ENCODE measurements around the gene SPOCK1. TPM values are rescaled to one million over a fixed set of nuclear protein-coding genes. Genes with fewer than 3 reads are reported as not detected.

The SPOCK1 gene
- total RNA-seq, 2 experiments from 2014 or later, result not detected

DNA sequence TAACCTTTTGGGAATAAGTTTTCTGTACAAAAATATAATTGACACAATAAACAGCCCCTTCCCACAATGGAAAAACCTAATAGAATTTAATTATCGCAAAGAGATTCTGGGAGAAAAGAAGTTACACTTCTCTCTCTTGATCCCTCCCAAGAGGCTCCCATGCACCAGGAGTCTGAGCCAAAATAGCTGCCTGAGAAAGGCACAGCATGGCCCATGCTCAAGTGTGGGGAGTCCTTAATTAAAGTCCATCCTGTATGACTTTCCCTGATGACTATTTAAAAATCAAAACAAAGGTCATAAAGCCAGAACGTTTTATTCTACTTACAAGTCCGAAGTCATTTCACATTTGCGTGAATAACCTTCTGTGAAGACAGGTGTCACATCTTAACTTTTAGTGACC, 155.1 kb downstream of the SPOCK1 start:
- H3K4me1 Mint-ChIP-seq (ENCODE audit: low read depth), result no peaks in the 10 kb centered on the region
- POLR2A ChIA-PET, result no interaction called here
- H3K4me3 Mint-ChIP-seq, result no peak overlapping the region
- CTCF ChIA-PET, result no interaction called here
- DNase-seq, result no peak
- no peaks in the 10 kb centered on the region for H3K36me3 Mint-ChIP-seq
- H3K9me3 Mint-ChIP-seq, result no peaks in the 10 kb centered on the region
- intact Hi-C loops (cut with micrococcal nuclease), result loop anchor here (5.0 kb wide), 1 partner anchor 153 kb away; the partner anchor contains the start of gene SPOCK1
- peaks cover 3% of the 10 kb centered on the region for H3K27me3 Mint-ChIP-seq
- H3K27ac Mint-ChIP-seq, result no peak overlapping the region

DNA sequence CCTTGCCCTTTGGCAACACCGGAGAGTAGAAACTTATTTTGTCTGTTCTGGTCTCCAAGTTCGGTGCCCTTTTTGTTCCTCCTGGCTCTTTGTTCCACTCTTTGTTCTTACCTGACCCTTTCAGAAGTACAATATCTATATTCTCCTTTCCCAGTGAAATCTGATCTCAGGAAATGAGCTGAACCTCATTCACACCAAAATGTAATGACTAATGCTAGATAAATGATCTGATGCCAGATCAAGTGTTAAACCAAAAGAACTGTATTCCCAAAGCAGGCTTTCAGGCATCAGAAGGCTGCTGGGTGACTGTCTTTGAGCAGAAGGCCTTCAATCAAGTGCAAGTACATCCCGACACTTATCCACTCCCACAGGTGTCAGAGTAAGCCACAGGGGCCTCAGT, 156.4 kb downstream of the SPOCK1 start:
- Mint-ChIP-seq H3K27ac (no peak overlapping the region), H3K4me3 (no peak overlapping the region), H3K27me3 (peaks cover 3% of the 10 kb centered on the region), H3K9me3 (no peaks in the 10 kb centered on the region), H3K36me3 (no peaks in the 10 kb centered on the region), H3K4me1 (ENCODE audit: low read depth) (no peaks in the 10 kb centered on the region)
- intact Hi-C loops (cut with micrococcal nuclease), result loop anchor here (5.0 kb wide), 1 partner anchor 155 kb away; the partner anchor contains the start of gene SPOCK1
- no peak for DNase-seq
- ChIA-PET CTCF (interaction anchor here (0.6 kb wide), 1 partner anchor 37 kb away, joined by 5 read pairs; no protein-coding TSS in a partner anchor), POLR2A (no interaction called here)

DNA sequence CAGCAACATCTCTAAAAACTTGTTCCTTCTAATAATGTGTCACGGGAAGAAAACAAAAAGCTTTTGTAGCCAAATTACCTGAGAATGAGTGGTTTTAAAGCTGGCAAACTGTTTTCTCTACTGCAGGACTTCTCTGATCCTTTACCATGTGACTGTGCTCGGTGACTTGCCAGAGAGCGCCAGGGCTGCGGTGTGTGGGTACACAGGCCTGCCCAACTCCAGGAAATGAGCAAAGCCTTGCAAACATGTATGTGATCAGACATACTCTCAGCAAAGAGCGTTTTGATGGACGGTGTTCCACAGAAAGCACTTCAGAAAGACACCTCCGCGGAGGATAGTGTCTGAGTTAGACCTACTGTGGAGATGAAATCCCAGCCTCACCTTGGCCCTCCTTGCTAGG, 157.3 kb downstream of the SPOCK1 start:
- intact Hi-C loops (cut with micrococcal nuclease), result loop anchor here (5.0 kb wide), 1 partner anchor 155 kb away; the partner anchor contains the start of gene SPOCK1
- POLR2A ChIA-PET, result no interaction called here
- no peaks in the 10 kb centered on the region for H3K4me1 Mint-ChIP-seq (ENCODE audit: low read depth)
- no peak overlapping the region for H3K27ac Mint-ChIP-seq
- H3K9me3 Mint-ChIP-seq, result no peaks in the 10 kb centered on the region
- H3K4me3 Mint-ChIP-seq, result no peak overlapping the region
- CTCF ChIA-PET, result no interaction called here
- H3K27me3 Mint-ChIP-seq, result peaks cover 3% of the 10 kb centered on the region
- no peak for DNase-seq
- H3K36me3 Mint-ChIP-seq, result no peaks in the 10 kb centered on the region

DNA sequence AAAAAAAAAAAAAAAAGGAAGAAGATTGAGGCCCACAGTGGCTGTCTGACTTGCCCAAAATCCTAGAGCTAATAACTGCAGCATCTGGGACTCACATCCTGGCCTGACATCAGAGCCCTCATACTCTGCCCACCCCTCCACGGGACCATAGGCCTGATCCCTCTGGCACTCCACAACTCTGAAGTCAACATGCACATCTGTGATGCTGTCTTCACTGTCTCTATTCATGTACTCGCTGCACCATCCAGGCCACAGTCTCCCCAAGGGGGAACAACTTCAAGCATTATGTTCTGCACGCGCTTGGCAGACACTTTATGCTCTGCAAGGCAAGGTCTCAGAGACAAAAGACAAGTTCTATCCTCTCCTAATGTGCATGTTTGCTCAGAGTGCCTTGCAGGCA, 158.2 kb downstream of the SPOCK1 start:
- intact Hi-C loops (cut with micrococcal nuclease), result loop anchor here (5.0 kb wide), 1 partner anchor 156 kb away; the partner anchor contains the start of gene SPOCK1
- ChIA-PET CTCF (no interaction called here), POLR2A (no interaction called here)
- no peak overlapping the region for H3K4me3 Mint-ChIP-seq
- no peaks in the 10 kb centered on the region for H3K9me3 Mint-ChIP-seq
- no peak for DNase-seq
- no peaks in the 10 kb centered on the region for H3K36me3 Mint-ChIP-seq
- H3K27ac Mint-ChIP-seq, result no peak overlapping the region
- no peaks in the 10 kb centered on the region for H3K4me1 Mint-ChIP-seq (ENCODE audit: low read depth)
- peaks cover 3% of the 10 kb centered on the region for H3K27me3 Mint-ChIP-seq

DNA sequence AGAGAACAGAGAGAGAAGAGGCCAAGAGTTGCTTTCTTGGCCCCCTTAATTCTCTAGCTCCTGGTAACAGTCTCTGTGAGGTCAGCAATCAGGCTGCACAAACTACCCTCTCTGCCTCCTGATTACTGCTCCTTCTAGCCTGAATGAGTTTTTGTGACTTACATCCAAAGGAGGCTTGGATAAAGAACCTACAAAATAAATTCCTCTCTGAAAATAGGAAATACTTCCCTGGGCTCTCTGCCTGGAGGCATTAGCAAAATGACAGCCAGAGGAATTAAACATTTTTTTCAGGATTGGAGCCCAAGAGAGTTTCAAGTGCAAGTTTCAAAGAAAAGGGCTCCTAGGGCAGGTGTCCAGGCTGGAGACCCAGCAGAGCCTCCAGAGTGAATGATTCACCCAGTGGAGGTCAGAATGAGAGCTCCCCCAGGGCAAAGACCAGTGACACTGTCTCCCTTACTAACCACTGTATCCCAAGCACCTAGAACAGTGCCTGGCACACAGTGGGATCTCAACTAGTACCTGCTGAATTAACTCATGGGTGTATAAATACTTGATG, 162.5 kb downstream of the SPOCK1 start:
- H3K36me3 Mint-ChIP-seq, result no peaks in the 10 kb centered on the region
- DNase-seq, result no peak
- CTCF ChIA-PET, result no interaction called here
- H3K4me1 Mint-ChIP-seq (ENCODE audit: low read depth), result no peaks in the 10 kb centered on the region
- H3K27me3 Mint-ChIP-seq, result peaks cover 1% of the 10 kb centered on the region
- H3K27ac Mint-ChIP-seq, result no peak overlapping the region
- H3K9me3 Mint-ChIP-seq, result no peaks in the 10 kb centered on the region
- intact Hi-C loops (cut with micrococcal nuclease), result no loop called here
- no peak overlapping the region for H3K4me3 Mint-ChIP-seq
- POLR2A ChIA-PET, result no interaction called here

DNA sequence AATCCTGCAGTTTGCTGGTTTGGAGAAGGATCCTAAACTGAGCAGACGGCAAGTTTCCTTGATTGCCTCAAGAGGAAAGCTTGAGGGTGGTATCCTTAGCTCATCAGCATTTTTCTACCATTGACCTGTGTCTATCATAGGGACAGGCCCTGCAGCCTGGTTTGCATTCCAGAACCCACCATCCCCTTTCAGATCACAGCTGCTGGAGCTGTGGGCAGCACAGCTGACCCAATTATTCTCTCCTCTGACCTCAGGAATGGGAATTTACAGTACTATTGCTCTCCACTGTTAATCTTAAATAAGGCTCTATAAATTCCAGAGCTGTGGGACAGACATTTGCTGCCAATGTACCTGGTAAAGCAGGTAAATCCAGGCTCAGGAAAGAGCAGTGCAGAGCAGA, 163.0 kb downstream of the SPOCK1 start:
- Mint-ChIP-seq H3K9me3 (no peaks in the 10 kb centered on the region), H3K27me3 (no peaks in the 10 kb centered on the region), H3K4me1 (ENCODE audit: low read depth) (no peaks in the 10 kb centered on the region), H3K36me3 (no peaks in the 10 kb centered on the region), H3K27ac (no peak overlapping the region), H3K4me3 (no peak overlapping the region)
- POLR2A ChIA-PET, result no interaction called here
- CTCF ChIA-PET, result no interaction called here
- intact Hi-C loops (cut with micrococcal nuclease), result no loop called here
- no peak for DNase-seq

DNA sequence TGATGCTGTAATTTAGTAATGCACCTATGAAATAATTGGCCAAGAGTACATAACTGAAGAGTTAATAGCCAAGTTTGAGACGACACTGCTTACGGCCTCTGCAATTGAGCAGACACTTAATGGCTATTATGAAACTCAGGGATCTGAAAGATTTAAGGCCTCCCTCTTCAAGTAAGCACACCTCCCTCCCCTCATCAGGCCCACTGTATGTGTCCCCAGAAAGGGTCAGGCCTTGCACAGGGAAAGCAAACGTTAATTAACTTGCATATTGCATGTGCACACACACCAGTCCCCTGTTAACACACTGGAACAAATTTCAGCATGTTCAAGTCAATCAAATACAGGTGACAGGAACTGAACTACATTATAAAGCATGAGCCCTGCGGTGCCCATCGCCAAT, 163.6 kb downstream of the SPOCK1 start:
- Mint-ChIP-seq H3K4me3 (no peak overlapping the region), H3K9me3 (no peaks in the 10 kb centered on the region), H3K27me3 (no peaks in the 10 kb centered on the region), H3K36me3 (no peaks in the 10 kb centered on the region), H3K27ac (no peak overlapping the region), H3K4me1 (ENCODE audit: low read depth) (no peaks in the 10 kb centered on the region)
- CTCF ChIA-PET, result no interaction called here
- DNase-seq, result no peak
- POLR2A ChIA-PET, result no interaction called here
- intact Hi-C loops (cut with micrococcal nuclease), result no loop called here

DNA sequence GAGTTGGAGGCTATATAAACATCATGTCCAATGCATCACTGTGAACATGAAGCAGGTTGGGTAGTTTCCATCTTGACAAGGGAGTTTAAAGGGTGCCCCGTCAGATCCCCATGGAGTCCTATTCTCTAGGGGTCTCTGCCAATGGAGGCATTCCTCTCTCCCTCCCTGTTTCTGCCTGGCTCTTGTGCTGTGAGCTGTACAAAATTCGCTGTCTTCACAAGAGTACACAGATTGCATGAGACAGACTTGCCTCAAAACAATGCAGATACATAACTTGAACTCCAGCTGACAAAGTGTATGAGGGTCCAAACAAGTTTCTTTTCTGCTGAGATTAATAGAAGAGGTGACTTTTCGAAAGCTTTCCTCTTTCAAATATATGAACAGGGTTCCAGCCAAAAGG, 165.2 kb downstream of the SPOCK1 start:
- Mint-ChIP-seq H3K4me1 (ENCODE audit: low read depth) (no peaks in the 10 kb centered on the region), H3K27me3 (no peaks in the 10 kb centered on the region), H3K9me3 (no peaks in the 10 kb centered on the region), H3K36me3 (no peaks in the 10 kb centered on the region), H3K27ac (no peak overlapping the region), H3K4me3 (no peak overlapping the region)
- ChIA-PET CTCF (interaction anchor here (0.9 kb wide), 1 partner anchor 9 kb away, joined by 3 read pairs; no protein-coding TSS in a partner anchor), POLR2A (no interaction called here)
- intact Hi-C loops (cut with micrococcal nuclease), result no loop called here
- no peak for DNase-seq

DNA sequence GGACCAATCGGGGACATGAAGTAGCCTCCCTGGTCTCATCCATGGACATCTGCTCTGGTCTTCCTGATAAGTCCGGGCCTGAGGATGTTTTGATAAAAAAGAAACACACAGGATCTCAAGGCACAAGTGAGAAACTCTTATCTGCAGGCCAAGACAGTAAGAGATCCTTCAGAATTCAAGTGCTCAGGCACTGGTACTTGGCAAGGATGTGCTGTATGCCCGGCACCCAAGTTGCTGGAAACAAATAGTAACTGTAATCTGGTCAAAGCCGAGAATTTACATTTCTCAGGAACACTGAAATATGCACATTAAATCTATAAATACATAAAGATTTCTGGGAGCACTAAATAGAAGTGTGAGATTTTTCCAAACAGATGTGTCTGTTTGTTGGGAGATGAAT, 165.7 kb downstream of the SPOCK1 start:
- H3K4me1 Mint-ChIP-seq (ENCODE audit: low read depth), result no peaks in the 10 kb centered on the region
- no peaks in the 10 kb centered on the region for H3K27me3 Mint-ChIP-seq
- no peak overlapping the region for H3K27ac Mint-ChIP-seq
- intact Hi-C loops (cut with micrococcal nuclease), result no loop called here
- H3K36me3 Mint-ChIP-seq, result no peaks in the 10 kb centered on the region
- no peaks in the 10 kb centered on the region for H3K9me3 Mint-ChIP-seq
- ChIA-PET CTCF (interaction anchor here (0.9 kb wide), 1 partner anchor 9 kb away, joined by 3 read pairs; no protein-coding TSS in a partner anchor), POLR2A (no interaction called here)
- no peak overlapping the region for H3K4me3 Mint-ChIP-seq
- no peak for DNase-seq

DNA sequence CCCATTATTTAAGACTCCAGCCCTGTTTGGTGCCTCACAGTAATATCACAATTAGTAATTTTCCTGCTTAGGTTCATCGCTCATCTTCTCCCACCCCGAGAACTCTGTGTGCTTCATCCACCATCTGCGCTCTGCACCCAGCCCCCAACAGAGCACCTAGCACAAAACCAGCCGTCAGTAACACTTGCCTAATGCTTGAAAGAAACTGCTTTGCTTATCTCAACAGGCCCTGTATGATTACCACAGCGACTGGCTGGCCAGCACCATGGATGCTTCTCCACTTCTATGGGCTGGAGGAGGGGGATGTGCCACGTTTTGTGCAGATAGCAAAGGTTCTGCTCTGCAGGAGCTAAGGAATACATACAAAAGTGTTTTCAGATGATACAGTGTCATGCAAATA, 166.8 kb downstream of the SPOCK1 start:
- H3K9me3 Mint-ChIP-seq, result no peaks in the 10 kb centered on the region
- no peak overlapping the region for H3K27ac Mint-ChIP-seq
- intact Hi-C loops (cut with micrococcal nuclease), result no loop called here
- no peaks in the 10 kb centered on the region for H3K4me1 Mint-ChIP-seq (ENCODE audit: low read depth)
- POLR2A ChIA-PET, result no interaction called here
- H3K4me3 Mint-ChIP-seq, result no peak overlapping the region
- H3K36me3 Mint-ChIP-seq, result no peaks in the 10 kb centered on the region
- CTCF ChIA-PET, result no interaction called here
- H3K27me3 Mint-ChIP-seq, result no peaks in the 10 kb centered on the region
- DNase-seq, result no peak

DNA sequence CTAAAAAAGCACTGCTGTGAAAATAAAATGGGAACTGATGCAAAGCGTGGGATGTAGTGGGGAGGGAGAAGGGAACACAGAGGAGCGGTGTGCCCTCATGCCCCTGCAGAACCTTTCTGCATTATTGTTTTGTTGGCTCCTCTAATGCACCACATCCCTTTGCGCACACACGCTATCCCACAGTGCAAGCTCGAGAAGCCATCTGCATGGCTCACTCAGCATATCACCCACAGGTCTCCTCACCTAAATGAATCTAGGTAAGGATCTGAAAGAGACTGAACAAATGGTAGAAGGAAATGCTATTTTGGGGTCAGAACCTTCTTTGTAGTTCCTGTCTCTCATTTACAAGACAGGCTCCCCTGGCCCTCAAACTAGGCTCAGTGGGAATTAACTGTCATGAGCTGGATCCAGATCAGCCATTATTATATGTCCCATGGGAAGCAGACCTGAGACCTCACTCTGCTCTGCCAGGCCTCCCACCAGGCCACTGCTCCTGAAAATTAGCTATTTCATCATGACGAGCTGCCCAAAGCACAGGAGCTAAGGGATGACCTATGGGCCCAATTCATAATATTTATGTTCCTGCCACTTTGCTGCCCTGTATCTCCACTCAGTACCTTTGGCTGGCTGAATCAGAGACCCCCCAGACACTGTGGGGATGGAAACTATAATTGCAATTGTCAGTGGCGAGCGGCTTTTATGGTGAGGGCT, 169.4 kb downstream of the SPOCK1 start:
- no peaks in the 10 kb centered on the region for H3K27me3 Mint-ChIP-seq
- H3K4me1 Mint-ChIP-seq (ENCODE audit: low read depth), result no peaks in the 10 kb centered on the region
- ChIA-PET CTCF (interaction anchor here (3.0 kb wide), 1 partner anchor 9 kb away, joined by 9 read pairs; no protein-coding TSS in a partner anchor), POLR2A (no interaction called here)
- intact Hi-C loops (cut with micrococcal nuclease), result no loop called here
- no peaks in the 10 kb centered on the region for H3K9me3 Mint-ChIP-seq
- H3K36me3 Mint-ChIP-seq, result no peaks in the 10 kb centered on the region
- H3K4me3 Mint-ChIP-seq, result no peak overlapping the region
- no peak overlapping the region for H3K27ac Mint-ChIP-seq
- no peak for DNase-seq

DNA sequence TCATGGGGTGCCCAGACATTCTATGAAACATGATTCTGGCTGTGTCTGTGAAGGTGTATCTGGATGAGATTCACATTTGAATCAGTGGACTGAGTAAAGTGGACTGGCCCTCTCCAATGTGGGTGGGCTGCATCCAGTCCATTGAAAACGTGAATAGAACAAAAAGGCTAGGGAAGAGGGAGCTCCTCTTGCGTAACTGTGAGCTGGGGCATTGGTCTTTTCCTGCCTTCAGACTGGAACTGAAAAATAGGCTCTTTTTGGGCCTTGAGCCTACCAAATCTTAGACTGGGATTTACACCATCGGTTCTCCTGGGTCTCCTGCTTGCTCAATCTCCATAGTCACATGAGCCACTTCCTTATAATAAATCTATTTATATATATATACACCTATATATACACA, 170.1 kb downstream of the SPOCK1 start:
- H3K4me3 Mint-ChIP-seq, result no peak overlapping the region
- H3K27ac Mint-ChIP-seq, result no peak overlapping the region

DNA sequence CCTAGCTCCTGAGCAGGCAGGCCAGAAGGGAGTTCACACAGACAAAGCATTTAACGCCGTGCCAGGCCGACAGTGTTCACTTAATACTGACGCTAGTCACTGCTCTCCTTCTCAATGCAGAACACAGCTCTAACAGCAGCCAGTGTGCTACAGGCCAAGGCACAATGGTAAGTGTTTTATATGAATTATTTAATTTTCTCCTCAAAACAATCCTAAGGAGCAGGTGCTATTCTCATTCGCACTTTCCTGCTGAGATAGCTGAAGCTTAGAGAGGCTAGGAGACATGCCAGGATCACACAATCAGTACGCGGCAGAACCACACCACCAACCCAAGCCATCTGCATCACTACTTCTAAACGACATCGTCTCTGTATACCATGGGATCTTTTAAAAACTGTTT, 170.7 kb downstream of the SPOCK1 start:
- intact Hi-C loops (cut with micrococcal nuclease), result no loop called here
- POLR2A ChIA-PET, result no interaction called here
- Mint-ChIP-seq H3K4me3 (no peak overlapping the region), H3K36me3 (no peaks in the 10 kb centered on the region), H3K27ac (no peak overlapping the region), H3K4me1 (ENCODE audit: low read depth) (no peaks in the 10 kb centered on the region), H3K9me3 (no peaks in the 10 kb centered on the region), H3K27me3 (no peaks in the 10 kb centered on the region)
- CTCF ChIA-PET, result interaction anchor here (3.0 kb wide), 1 partner anchor 8 kb away, joined by 9 read pairs; no protein-coding TSS in a partner anchor
- no peak for DNase-seq

More for the DNA sequence above, 170.1 kb downstream of the SPOCK1 start:
- H3K4me1 Mint-ChIP-seq (ENCODE audit: low read depth), result no peaks in the 10 kb centered on the region
- intact Hi-C loops (cut with micrococcal nuclease), result no loop called here
- CTCF ChIA-PET, result interaction anchor here (3.0 kb wide), 1 partner anchor 9 kb away, joined by 9 read pairs; no protein-coding TSS in a partner anchor
- no peaks in the 10 kb centered on the region for H3K9me3 Mint-ChIP-seq
- no peaks in the 10 kb centered on the region for H3K27me3 Mint-ChIP-seq
- DNase-seq, result no peak
- POLR2A ChIA-PET, result no interaction called here
- H3K36me3 Mint-ChIP-seq, result no peaks in the 10 kb centered on the region

All from activated CD4-positive, alpha-beta memory T cell treated with anti-CD3 and anti-CD28 coated beads for 36 hours (primary cell).